ENCODE measurements around the gene RHNO1. TPM values are rescaled to one million over a fixed set of nuclear protein-coding genes. Genes with fewer than 3 reads are reported as not detected.

The RHNO1 gene
- total RNA-seq, 4 donors from 2014 or later, result 14.3 to 21.3 (median 17.2) TPM

- no peak for DNase-seq (ENCODE audit: low spot score in 2 of 2)
- 79 to 85% methylated on average over 2 of the region's 2 CpGs for WGBS, 2 donors
- H3K4me3 ChIP-seq (ENCODE audit: low read depth, poor library complexity, severe bottlenecking), result no peak overlapping the region
- intact Hi-C loops (cut with DNase I; ENCODE audit: low total_unique reads), result no loop called here
- no peak for TF ChIP-seq POLR2A (IDR thresholded peaks at IDR 0.05)
- TF ChIP-seq CTCF (IDR thresholded peaks at IDR 0.05), result no peak
Measured at GRCh38 chr12:2919249-2919648, 42.2 kb downstream of the RHNO1 start.

- H3K4me3 ChIP-seq (ENCODE audit: low read depth, poor library complexity, severe bottlenecking), result no peak overlapping the region
- intact Hi-C loops (cut with DNase I; ENCODE audit: low total_unique reads), result no loop called here
- TF ChIP-seq POLR2A (IDR thresholded peaks at IDR 0.05), result no peak
- TF ChIP-seq CTCF (IDR thresholded peaks at IDR 0.05), result no peak
- 92 to 100% methylated on average over 2 of the region's 2 CpGs for WGBS, 2 donors
- no peak for DNase-seq (ENCODE audit: low spot score in 2 of 2)
Measured at GRCh38 chr12:2922329-2922728, 45.3 kb downstream of the RHNO1 start.

- peak in 1 of 2 donors; percentile 61 for DNase-seq (ENCODE audit: low spot score in 2 of 2)
- no peak overlapping the region for H3K4me3 ChIP-seq (ENCODE audit: low read depth, poor library complexity, severe bottlenecking)
- WGBS, 2 donors, result 98% methylated on average over 9 of the region's 9 CpGs
- intact Hi-C loops (cut with DNase I; ENCODE audit: low total_unique reads), result no loop called here
- TF ChIP-seq CTCF (IDR thresholded peaks at IDR 0.05) (no peak), POLR2A (IDR thresholded peaks at IDR 0.05) (no peak)
Measured at GRCh38 chr12:2923057-2923456, 46.0 kb downstream of the RHNO1 start.

GRCh38 chr12:2924019-2924418 is 47.0 kb downstream of the RHNO1 start:
- no peak for TF ChIP-seq CTCF (IDR thresholded peaks at IDR 0.05)
- no peak overlapping the region for H3K4me3 ChIP-seq (ENCODE audit: low read depth, poor library complexity, severe bottlenecking)
- intact Hi-C loops (cut with DNase I; ENCODE audit: low total_unique reads), result no loop called here
- DNase-seq (ENCODE audit: low spot score in 2 of 2), result no peak
- 79 to 90% methylated on average over 3 of the region's 3 CpGs for WGBS, 2 donors

GRCh38 chr12:2925322-2925995 is 48.4 kb downstream of the RHNO1 start:
- no peak for TF ChIP-seq CTCF (IDR thresholded peaks at IDR 0.05)
- no peak for TF ChIP-seq POLR2A (IDR thresholded peaks at IDR 0.05)
- no peak overlapping the region for H3K4me3 ChIP-seq (ENCODE audit: low read depth, poor library complexity, severe bottlenecking)
- no peak for DNase-seq (ENCODE audit: low spot score in 2 of 2)
- WGBS, 2 donors, result 52 to 60% methylated on average over 6 of the region's 6 CpGs
- intact Hi-C loops (cut with DNase I; ENCODE audit: low total_unique reads), result no loop called here

GRCh38 chr12:2930865-2931264 is 53.8 kb downstream of the RHNO1 start:
- intact Hi-C loops (cut with DNase I; ENCODE audit: low total_unique reads), result no loop called here
- TF ChIP-seq CTCF (IDR thresholded peaks at IDR 0.05), result no peak
- TF ChIP-seq POLR2A (IDR thresholded peaks at IDR 0.05), result no peak
- 71 to 84% methylated on average over 8 of the region's 8 CpGs for WGBS, 2 donors
- DNase-seq (ENCODE audit: low spot score in 2 of 2), result no peak
- no peak overlapping the region for H3K4me3 ChIP-seq (ENCODE audit: low read depth, poor library complexity, severe bottlenecking)

All from lower leg skin (tissue), 4 donors.